Mesenchymal stem cell (in vitro differentiated cells and primary cell): ENCODE measurements around the gene ESRRG.

Experiments used
- DNase-seq: peaks from one replicate; pipeline ENCODE4 v3.0.0-alpha.2; 2013
- H2AFZ ChIP-seq: one replicate; pipeline ENCODE4 v1.6.1; 2013; ENCODE audit warnings: low read depth, mild to moderate bottlenecking, control low read depth, inconsistent platforms, low read length, moderate library complexity
- H2AK5ac ChIP-seq: 2 replicates; pipeline ENCODE4 v1.6.1; 2013; ENCODE audit warnings: low read length, moderate library complexity, mild to moderate bottlenecking, inconsistent platforms; ENCODE audit not compliant: severe bottlenecking
- H2BK120ac ChIP-seq: one replicate; pipeline ENCODE4 v1.6.1; 2013; ENCODE audit warnings: low read depth, mild to moderate bottlenecking, inconsistent platforms, low read length, moderate library complexity
- H2BK12ac ChIP-seq, 2 experiments: one replicate each; pipeline ENCODE4 v1.6.1; 2013; ENCODE audit warnings: inconsistent platforms in 2 of 2, low read length in 2 of 2, mild to moderate bottlenecking in 2 of 2, moderate library complexity in 2 of 2, control low read depth in 1 of 2
- H2BK15ac ChIP-seq: one replicate; pipeline ENCODE4 v1.6.1; 2013; ENCODE audit warnings: mild to moderate bottlenecking, low read depth, inconsistent platforms; ENCODE audit not compliant: poor library complexity, severe bottlenecking
- H2BK5ac ChIP-seq: 2 replicates; pipeline ENCODE4 v1.6.1; 2013; ENCODE audit warnings: low read depth, mild to moderate bottlenecking, low read length, control low read depth, inconsistent platforms; ENCODE audit not compliant: poor library complexity, severe bottlenecking
- H3K14ac ChIP-seq, 2 experiments: one replicate each; pipeline ENCODE4 v1.6.1; 2013; ENCODE audit warnings: inconsistent platforms in 2 of 2, low read length in 2 of 2, control low read depth in 1 of 2, mild to moderate bottlenecking in 1 of 2, moderate library complexity in 1 of 2
- H3K18ac ChIP-seq, 2 experiments: one replicate each; pipeline ENCODE4 v1.6.1; 2013; ENCODE audit warnings: inconsistent platforms in 2 of 2, low read length in 2 of 2, control low read depth in 1 of 2, low read depth in 1 of 2, mild to moderate bottlenecking in 1 of 2
- H3K23ac ChIP-seq, 2 experiments: one replicate each; pipeline ENCODE4 v1.6.1; 2013; ENCODE audit warnings: inconsistent platforms in 2 of 2, low read length in 2 of 2, mild to moderate bottlenecking in 2 of 2, moderate library complexity in 2 of 2, control low read depth in 1 of 2
- H3K27ac ChIP-seq: 2 replicates; pipeline ENCODE4 v1.5.1; 2013; ENCODE audit warnings: mild to moderate bottlenecking, moderate library complexity, low read length, control low read depth, inconsistent platforms; ENCODE audit not compliant: poor library complexity, severe bottlenecking
- H3K27me3 ChIP-seq, 2 experiments: 2 replicates each; pipeline versions ENCODE4 v1.6.1 to v1.7.0; 2013; ENCODE audit warnings: low read length in 2 of 2, mild to moderate bottlenecking in 2 of 2, moderate library complexity in 2 of 2, control low read depth in 1 of 2, inconsistent platforms in 1 of 2; ENCODE audit not compliant: control insufficient read depth in 1 of 2, insufficient read depth in 1 of 2
- H3K36me3 ChIP-seq, 2 experiments: 2 replicates each; pipeline versions ENCODE4 v1.6.1 to v1.7.0; 2013; ENCODE audit warnings: low read length in 2 of 2, control low read depth in 1 of 2, inconsistent platforms in 1 of 2, low read depth in 1 of 2, mild to moderate bottlenecking in 1 of 2; ENCODE audit not compliant: insufficient read depth in 2 of 2, control insufficient read depth in 1 of 2
- H3K4ac ChIP-seq, 2 experiments: one replicate each; pipeline ENCODE4 v1.6.1; 2013; ENCODE audit warnings: inconsistent platforms in 2 of 2, low read length in 2 of 2, mild to moderate bottlenecking in 2 of 2, moderate library complexity in 2 of 2, control low read depth in 1 of 2, low read depth in 1 of 2
- H3K4me1 ChIP-seq: 2 replicates; pipeline ENCODE4 v1.6.1; 2013; ENCODE audit warnings: low read depth, low read length, control low read depth; ENCODE audit not compliant: control insufficient read depth, insufficient read depth
- H3K4me2 ChIP-seq: 2 replicates; pipeline ENCODE4 v1.6.1; 2013; ENCODE audit warnings: low read length, mild to moderate bottlenecking, inconsistent platforms; ENCODE audit not compliant: poor library complexity, severe bottlenecking
- H3K4me3 ChIP-seq, 2 experiments: 2 replicates each; pipeline versions ENCODE4 v1.5.1 to v1.7.0; 2013; ENCODE audit warnings: low read length in 2 of 2, mild to moderate bottlenecking in 2 of 2, control low read depth in 1 of 2, low read depth in 1 of 2; ENCODE audit not compliant: insufficient read depth in 1 of 2
- H3K79me1 ChIP-seq: replicated peaks from 2 replicates; pipeline ENCODE4 v1.6.1; 2013; ENCODE audit warnings: mild to moderate bottlenecking, control low read depth, low read length, inconsistent platforms; ENCODE audit not compliant: poor library complexity, severe bottlenecking
- H3K9ac ChIP-seq: 2 replicates; pipeline ENCODE4 v1.7.0; 2013; ENCODE audit warnings: mild to moderate bottlenecking, low read length, moderate library complexity
- H3K9me3 ChIP-seq: 2 replicates; pipeline ENCODE4 v1.7.0; 2013; ENCODE audit warnings: mild to moderate bottlenecking, low read length; ENCODE audit not compliant: control insufficient read depth
- H4K8ac ChIP-seq: one replicate; pipeline ENCODE4 v1.6.1; 2013; ENCODE audit warnings: inconsistent platforms, mild to moderate bottlenecking, low read length, moderate library complexity
- H4K91ac ChIP-seq: one replicate; pipeline ENCODE4 v1.6.1; 2013; ENCODE audit warnings: mild to moderate bottlenecking, low read length, inconsistent platforms
- WGBS: methylation state at CpG from one replicate; pipeline ENCODE4 v1.1.7; 2013; ENCODE audit warnings: mixed read lengths; 5-methylcytosine and 5-hydroxymethylcytosine counted together

Gene ESRRG

GRCh38 chr1:216562383-216562782 is 160.8 kb downstream of the ESRRG start:
- no peak overlapping the region for H3K4ac ChIP-seq
- no peak overlapping the region for H3K4me3 ChIP-seq
- no peaks in the 10 kb centered on the region for H3K27me3 ChIP-seq
- no peak overlapping the region for H3K9ac ChIP-seq
- H2BK15ac ChIP-seq, result no peak overlapping the region
- no peak overlapping the region for H4K91ac ChIP-seq
- no peak overlapping the region for H3K23ac ChIP-seq
- no peak overlapping the region for H2BK5ac ChIP-seq
- no peaks in the 10 kb centered on the region for H3K79me1 ChIP-seq
- H3K14ac ChIP-seq, result no peak overlapping the region
- H3K27ac ChIP-seq, result no peak overlapping the region
- H2BK12ac ChIP-seq, result no peak overlapping the region
- H4K8ac ChIP-seq, result no peak overlapping the region
- no peak overlapping the region for H2BK120ac ChIP-seq
- H2AFZ ChIP-seq, result no peak overlapping the region
- 71% methylated on average over 1 of the region's 3 CpGs for WGBS
- H2AK5ac ChIP-seq, result no peak overlapping the region
- no peak overlapping the region for H3K4me2 ChIP-seq
- no peak for DNase-seq
- H3K18ac ChIP-seq, result no peak overlapping the region
- no peaks in the 10 kb centered on the region for H3K36me3 ChIP-seq
- H3K4me1 ChIP-seq, result no peaks in the 10 kb centered on the region
- no peaks in the 10 kb centered on the region for H3K9me3 ChIP-seq

GRCh38 chr1:216560527-216560926 is 162.7 kb downstream of the ESRRG start:
- no peak overlapping the region for H2BK12ac ChIP-seq
- H3K4me3 ChIP-seq, result no peak overlapping the region
- no peak overlapping the region for H2BK120ac ChIP-seq
- H3K4me2 ChIP-seq, result no peak overlapping the region
- H3K27me3 ChIP-seq, result no peaks in the 10 kb centered on the region
- H3K9me3 ChIP-seq, result no peaks in the 10 kb centered on the region
- H4K91ac ChIP-seq, result no peak overlapping the region
- H2AK5ac ChIP-seq, result no peak overlapping the region
- no peak for DNase-seq
- H4K8ac ChIP-seq, result no peak overlapping the region
- no peak overlapping the region for H3K4ac ChIP-seq
- H3K79me1 ChIP-seq, result no peaks in the 10 kb centered on the region
- H3K14ac ChIP-seq, result no peak overlapping the region
- no peaks in the 10 kb centered on the region for H3K36me3 ChIP-seq
- no peak overlapping the region for H2BK5ac ChIP-seq
- H2BK15ac ChIP-seq, result no peak overlapping the region
- 98% methylated on average over 10 of the region's 11 CpGs for WGBS
- no peak overlapping the region for H2AFZ ChIP-seq
- H3K27ac ChIP-seq, result no peak overlapping the region
- no peak overlapping the region for H3K18ac ChIP-seq
- H3K4me1 ChIP-seq, result no peaks in the 10 kb centered on the region
- H3K9ac ChIP-seq, result no peak overlapping the region
- no peak overlapping the region for H3K23ac ChIP-seq

- no peak overlapping the region for H3K4ac ChIP-seq
- no peaks in the 10 kb centered on the region for H3K9me3 ChIP-seq
- no peak overlapping the region for H2BK15ac ChIP-seq
- H3K4me2 ChIP-seq, result no peak overlapping the region
- H3K9ac ChIP-seq, result no peak overlapping the region
- no peak for DNase-seq
- H2AK5ac ChIP-seq, result no peak overlapping the region
- no peaks in the 10 kb centered on the region for H3K36me3 ChIP-seq
- no peak overlapping the region for H2BK12ac ChIP-seq
- no peak overlapping the region for H4K8ac ChIP-seq
- H2BK5ac ChIP-seq, result no peak overlapping the region
- H3K27me3 ChIP-seq, result no peaks in the 10 kb centered on the region
- H3K23ac ChIP-seq, result no peak overlapping the region
- no peak overlapping the region for H3K27ac ChIP-seq
- no peak overlapping the region for H2AFZ ChIP-seq
- no peak overlapping the region for H3K4me3 ChIP-seq
- no CpG with 5 or more reads among the region's 3 CpGs for WGBS
- no peak overlapping the region for H3K14ac ChIP-seq
- no peaks in the 10 kb centered on the region for H3K4me1 ChIP-seq
- no peak overlapping the region for H4K91ac ChIP-seq
- no peaks in the 10 kb centered on the region for H3K79me1 ChIP-seq
- no peak overlapping the region for H3K18ac ChIP-seq
- no peak overlapping the region for H2BK120ac ChIP-seq
Measured at GRCh38 chr1:216559359-216559758, 163.9 kb downstream of the ESRRG start.

- Histone ChIP-seq H3K23ac (no peak overlapping the region), H3K4me2 (no peak overlapping the region), H2BK5ac (no peak overlapping the region), H3K27ac (no peak overlapping the region), H2AK5ac (no peak overlapping the region), H3K4me3 (no peak overlapping the region), H3K36me3 (no peaks in the 10 kb centered on the region), H3K9ac (no peak overlapping the region), H4K91ac (no peak overlapping the region), H3K4ac (no peak overlapping the region), H3K4me1 (no peaks in the 10 kb centered on the region), H3K79me1 (no peaks in the 10 kb centered on the region), H2AFZ (no peak overlapping the region), H2BK120ac (no peak overlapping the region), H2BK12ac (no peak overlapping the region), H3K14ac (no peak overlapping the region), H3K9me3 (no peaks in the 10 kb centered on the region), H3K27me3 (no peaks in the 10 kb centered on the region), H4K8ac (no peak overlapping the region), H3K18ac (no peak overlapping the region), H2BK15ac (no peak overlapping the region)
- 80% methylated on average over 4 of the region's 4 CpGs for WGBS
- no peak for DNase-seq
Measured at GRCh38 chr1:216555653-216556052, 167.6 kb downstream of the ESRRG start.
